Spinal cord (tissue), 10 donors: ENCODE measurements around the gene RABGAP1. TPM values are rescaled to one million over a fixed set of nuclear protein-coding genes. Genes with fewer than 3 reads are reported as not detected.

Experiments
- DNase-seq, 6 donors: peaks; one replicate each; pipeline versions ENCODE4 v3.0.0 to v3.0.0-alpha.2; 2013 to 2015; ENCODE audit warnings: low spot score in 6 of 6, low read depth in 4 of 6
- H3K27ac ChIP-seq: one replicate; pipeline ENCODE4 v1.5.1; 2013; ENCODE audit warnings: low read depth, low read length, control low read depth
- H3K27me3 ChIP-seq: one replicate; pipeline ENCODE4 v1.6.1; 2013; ENCODE audit warnings: low read length; ENCODE audit not compliant: control insufficient read depth, insufficient read depth
- H3K36me3 ChIP-seq: one replicate; pipeline ENCODE4 v1.6.1; 2013; ENCODE audit warnings: low read length; ENCODE audit not compliant: control insufficient read depth, insufficient read depth
- H3K4me1 ChIP-seq: one replicate; pipeline ENCODE4 v1.6.1; 2013; ENCODE audit warnings: low read length; ENCODE audit not compliant: control insufficient read depth, insufficient read depth
- H3K4me3 ChIP-seq: one replicate; pipeline ENCODE4 v1.5.1; 2013; ENCODE audit warnings: low read depth, low read length, control low read depth
- H3K9me3 ChIP-seq: one replicate; pipeline ENCODE4 v1.6.1; 2013; ENCODE audit warnings: low read length; ENCODE audit not compliant: control insufficient read depth, insufficient read depth
- WGBS: methylation state at CpG from one replicate; pipeline ENCODE4 v1.1.5; 2013; ENCODE audit warnings: missing lambda C conversion rate; ENCODE audit not compliant: insufficient coverage; 5-methylcytosine and 5-hydroxymethylcytosine counted together
- polyA plus RNA-seq, 2 donors: library from polyadenylated mRNA; unstranded; fragments of 120-200 nt; gene quantifications; one replicate each; pipeline ENCODE4 v1.2.1, GENCODE V29; 2013; ENCODE audit not compliant: insufficient read length in 2 of 2
- total RNA-seq, 2 donors: library from RNA; depleted of rRNA in 1 of 2; stranded (reverse); fragments of 120-200 nt in 1 of 2; fragments of >200 nt in 1 of 2; gene quantifications; one replicate each; pipeline versions ENCODE4 v1.2.3 to v1.2.4, GENCODE V29; 2013 to 2014
- donor health status: healthy.

Gene RABGAP1
- total and polyA plus RNA-seq, 4 donors = 60.2 to 104 (median 68.1) TPM

GRCh38 chr9:122955961-122956360 is 15.1 kb downstream of the RABGAP1 start:
- Histone ChIP-seq H3K36me3 (no peaks in the 10 kb centered on the region), H3K4me1 (no peaks in the 10 kb centered on the region), H3K27me3 (no peaks in the 10 kb centered on the region)

GRCh38 chr9:122961139-122961538 is 20.3 kb downstream of the RABGAP1 start:
- Histone ChIP-seq H3K4me3 (no peak overlapping the region), H3K9me3 (no peaks in the 10 kb centered on the region), H3K4me1 (no peaks in the 10 kb centered on the region), H3K27me3 (no peaks in the 10 kb centered on the region), H3K36me3 (peaks cover 3% of the 10 kb centered on the region), H3K27ac (no peak overlapping the region)
- 100% methylated on average over 1 of the region's 1 CpG for WGBS
- no peak for DNase-seq

More at GRCh38 chr9:122955961-122956360, 15.1 kb downstream of the RABGAP1 start:
- DNase-seq = no peak
- Histone ChIP-seq H3K4me3 (no peak overlapping the region), H3K27ac (no peak overlapping the region), H3K9me3 (no peaks in the 10 kb centered on the region)

- Histone ChIP-seq H3K36me3 (peaks cover 4% of the 10 kb centered on the region), H3K27ac (no peak overlapping the region), H3K9me3 (no peaks in the 10 kb centered on the region), H3K27me3 (no peaks in the 10 kb centered on the region), H3K4me3 (no peak overlapping the region), H3K4me1 (no peaks in the 10 kb centered on the region)
- no CpG with 5 or more reads among the region's 2 CpGs for WGBS
- no peak for DNase-seq
Observed at GRCh38 chr9:122975196-122975595, 34.4 kb downstream of the RABGAP1 start.

- Histone ChIP-seq H3K36me3 (no peaks in the 10 kb centered on the region), H3K4me1 (peaks cover 4% of the 10 kb centered on the region), H3K27ac (no peak overlapping the region), H3K27me3 (no peaks in the 10 kb centered on the region), H3K4me3 (no peak overlapping the region), H3K9me3 (no peaks in the 10 kb centered on the region)
- no CpG with 5 or more reads among the region's 2 CpGs for WGBS
- DNase-seq = no peak
Observed at GRCh38 chr9:122978601-122979000, 37.8 kb downstream of the RABGAP1 start.

- no peak overlapping the region for H3K27ac ChIP-seq
- peaks cover 4% of the 10 kb centered on the region for H3K4me1 ChIP-seq
- H3K4me3 ChIP-seq = no peak overlapping the region
- WGBS = 67% methylated on average over 1 of the region's 5 CpGs
- no peaks in the 10 kb centered on the region for H3K9me3 ChIP-seq
- peaks cover 14% of the 10 kb centered on the region for H3K36me3 ChIP-seq
- H3K27me3 ChIP-seq = no peaks in the 10 kb centered on the region
- DNase-seq = no peak
Observed at GRCh38 chr9:122986010-122986409, 45.2 kb downstream of the RABGAP1 start.

- WGBS = no CpG with 5 or more reads among the region's 2 CpGs
- H3K9me3 ChIP-seq = no peaks in the 10 kb centered on the region
- H3K36me3 ChIP-seq = peaks cover 16% of the 10 kb centered on the region
- H3K27ac ChIP-seq = no peak overlapping the region
- no peaks in the 10 kb centered on the region for H3K4me1 ChIP-seq
- no peak for DNase-seq
- no peak overlapping the region for H3K4me3 ChIP-seq
- H3K27me3 ChIP-seq = no peaks in the 10 kb centered on the region
Observed at GRCh38 chr9:122988141-122988540, 47.3 kb downstream of the RABGAP1 start.

- no peaks in the 10 kb centered on the region for H3K9me3 ChIP-seq
- DNase-seq = peak in 1 of 6 donors; percentile 2
- peaks cover 16% of the 10 kb centered on the region for H3K36me3 ChIP-seq
- WGBS = no CpG with 5 or more reads among the region's 8 CpGs
- no peak overlapping the region for H3K27ac ChIP-seq
- H3K4me1 ChIP-seq = no peaks in the 10 kb centered on the region
- H3K27me3 ChIP-seq = no peaks in the 10 kb centered on the region
- H3K4me3 ChIP-seq = no peak overlapping the region
Observed at GRCh38 chr9:122988920-122989621, 48.3 kb downstream of the RABGAP1 start.

- Histone ChIP-seq H3K4me1 (no peaks in the 10 kb centered on the region), H3K4me3 (no peak overlapping the region), H3K27ac (no peak overlapping the region), H3K9me3 (no peaks in the 10 kb centered on the region), H3K36me3 (peaks cover 9% of the 10 kb centered on the region), H3K27me3 (no peaks in the 10 kb centered on the region)
- 100% methylated on average over 2 of the region's 4 CpGs for WGBS
- DNase-seq = peak in 5 of 6 donors; percentile 4 to 55 (median 11)
Observed at GRCh38 chr9:122991370-122991830, 50.6 kb downstream of the RABGAP1 start.

GRCh38 chr9:122996586-122996985 is 55.8 kb downstream of the RABGAP1 start:
- no peak for DNase-seq
- no peaks in the 10 kb centered on the region for H3K9me3 ChIP-seq
- no peak overlapping the region for H3K27ac ChIP-seq
- H3K4me3 ChIP-seq = no peak overlapping the region
- no CpG with 5 or more reads among the region's 1 CpG for WGBS
- H3K36me3 ChIP-seq = peaks cover 10% of the 10 kb centered on the region
- no peaks in the 10 kb centered on the region for H3K27me3 ChIP-seq
- H3K4me1 ChIP-seq = no peaks in the 10 kb centered on the region

- no peaks in the 10 kb centered on the region for H3K4me1 ChIP-seq
- no peaks in the 10 kb centered on the region for H3K27me3 ChIP-seq
- DNase-seq = no peak
- no peak overlapping the region for H3K4me3 ChIP-seq
- H3K27ac ChIP-seq = no peak overlapping the region
- no CpG with 5 or more reads among the region's 5 CpGs for WGBS
- no peaks in the 10 kb centered on the region for H3K9me3 ChIP-seq
- peaks cover 9% of the 10 kb centered on the region for H3K36me3 ChIP-seq
Observed at GRCh38 chr9:122998448-122998847, 57.6 kb downstream of the RABGAP1 start.
